Adrenal gland (tissue), 5 donors: Measurements from ENCODE around the gene NELFCD.

Source experiments
- CTCF ChIP-seq, 6 experiments: fragments of 450-650 bp in 4 of 6; fragments of 200-600 bp in 2 of 6; sonication (generic) in 1 of 6; IDR thresholded peaks; 1 replicate in 5 of 6; 2 replicates in 1 of 6; pipeline versions ENCODE4 v1.5.1 to v1.8.0; 2016 to 2021; ENCODE audit warnings: antibody characterized with exemption in 6 of 6, mild to moderate bottlenecking in 2 of 6, moderate library complexity in 1 of 6
- POLR2A ChIP-seq, 2 donors: fragments of 450-650 bp; IDR thresholded peaks; one replicate each; pipeline ENCODE4 v1.6.1; 2017; ENCODE audit warnings: antibody characterized with exemption in 2 of 2, mild to moderate bottlenecking in 2 of 2, moderate library complexity in 1 of 2
- donor health status: DM: no; HTN: no; CAD: no.

- TF ChIP-seq POLR2A (IDR thresholded peaks at IDR 0.05) (no peak), CTCF (IDR thresholded peaks at IDR 0.05) (no peak)
These were observed 35.0 kb downstream of the NELFCD start for GRCh38 chr20:59015812-59016711.
